Esophagus muscularis mucosa (tissue), 4 donors: Measurements from ENCODE around the gene KIAA1958. TPM values are rescaled to one million over a fixed set of nuclear protein-coding genes. Genes with fewer than 3 reads are reported as not detected.

Source experiments
- DNase-seq: peaks from one replicate; pipeline ENCODE4 v3.0.0-alpha.2; 2017; ENCODE audit errors: extremely low spot score
- H3K27ac ChIP-seq, 4 donors: fragments of 200-600 bp; sonication (generic); replicated peaks in 1 of 4; 1 replicate in 3 of 4; 2 replicates in 1 of 4; pipeline ENCODE4 v1.5.1; 2016 to 2019; ENCODE audit warnings: mild to moderate bottlenecking in 1 of 4
- H3K27me3 ChIP-seq, 4 donors: fragments of 200-600 bp; sonication (generic); one replicate each; pipeline versions ENCODE4 v1.5.1 to v1.6.0; 2016 to 2019
- H3K36me3 ChIP-seq, 4 donors: fragments of 200-600 bp; sonication (generic); one replicate each; pipeline ENCODE4 v1.5.1; 2016 to 2019
- H3K4me1 ChIP-seq, 4 donors: fragments of 200-600 bp; sonication (generic); one replicate each; pipeline ENCODE4 v1.5.1; 2016 to 2019
- H3K4me3 ChIP-seq, 4 donors: fragments of 200-600 bp; sonication (generic); 1 replicate in 2 of 4; 2 replicates in 2 of 4; pipeline ENCODE4 v1.5.1; 2016 to 2019; ENCODE audit warnings: mild to moderate bottlenecking in 4 of 4, moderate library complexity in 1 of 4
- H3K9me3 ChIP-seq, 4 donors: fragments of 200-600 bp; sonication (generic); 1 replicate in 3 of 4; 2 replicates in 1 of 4; pipeline ENCODE4 v1.5.1; 2016 to 2019
- EP300 ChIP-seq: sonication (generic); formaldehyde crosslinking; IDR thresholded peaks from one replicate; pipeline ENCODE4 v1.6.1; 2017; ENCODE audit warnings: antibody characterized with exemption
- POLR2A ChIP-seq: fragments of 450-650 bp; IDR thresholded peaks from one replicate; pipeline ENCODE4 v1.6.1; 2017; ENCODE audit warnings: antibody characterized with exemption, moderate library complexity, mild to moderate bottlenecking, low read depth
- POLR2AphosphoS5 ChIP-seq, 2 donors: sonication (generic); formaldehyde crosslinking; IDR thresholded peaks; one replicate each; pipeline ENCODE4 v1.6.1; 2017; ENCODE audit warnings: antibody characterized with exemption in 2 of 2
- WGBS: methylation state at CpG from one replicate; pipeline ENCODE4 v1.1.5; 2018; 5-methylcytosine and 5-hydroxymethylcytosine counted together
- intact Hi-C: fragments of 100-400 bp; cut with DNase I; formaldehyde crosslinking; loops from one replicate; pipeline ENCODE4 v1.15.1; 2023
- total RNA-seq, 4 donors: library from RNA; depleted of rRNA; stranded (reverse); fragments of >200 nt; gene quantifications; one replicate each; pipeline versions ENCODE4 v1.1.0 to v1.2.1, GENCODE V29; 2016
- TF ChIP-seq, protein P1 (sequence below), 3 experiments: fragments of 200-600 bp in 2 of 3; fragments of 450-650 bp in 1 of 3; sonication (generic) in 2 of 3; IDR thresholded peaks; one replicate each; pipeline ENCODE4 v1.5.1; 2017 to 2019; ENCODE audit warnings: antibody characterized with exemption in 3 of 3, mild to moderate bottlenecking in 2 of 3, moderate library complexity in 1 of 3

KIAA1958 gene
- total RNA-seq, 4 donors from 2014 or later, result 2.2 to 5.8 (median 3.2) TPM

DNA sequence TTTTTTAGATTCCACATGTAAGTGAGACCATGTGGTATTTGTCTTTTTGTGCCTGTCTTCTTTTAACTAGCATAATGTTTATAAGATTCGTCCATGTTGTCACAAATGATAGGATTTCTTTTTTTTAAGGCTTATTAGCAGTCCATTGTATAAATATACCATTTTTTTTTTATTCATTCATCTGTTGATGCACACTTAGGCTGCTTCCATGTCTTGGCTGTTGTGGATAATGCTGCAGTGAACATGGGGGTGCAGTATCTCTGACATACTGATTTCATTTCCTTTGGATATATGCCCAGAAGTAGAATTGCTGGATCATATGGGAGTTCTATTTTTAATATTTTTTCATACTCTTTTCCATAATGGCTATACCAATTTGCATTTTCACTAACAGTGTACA, 48.7 kb downstream of the KIAA1958 start:
- Histone ChIP-seq H3K27ac (no peak overlapping the region), H3K9me3 (no peaks in the 10 kb centered on the region), H3K4me3 (no peak overlapping the region), H3K27me3 (no peaks in the 10 kb centered on the region), H3K36me3 (no peaks in the 10 kb centered on the region), H3K4me1 (peaks cover 0 to 9% (median 7%) of the 10 kb centered on the region in 4 donors)
- TF ChIP-seq, protein P1, sequence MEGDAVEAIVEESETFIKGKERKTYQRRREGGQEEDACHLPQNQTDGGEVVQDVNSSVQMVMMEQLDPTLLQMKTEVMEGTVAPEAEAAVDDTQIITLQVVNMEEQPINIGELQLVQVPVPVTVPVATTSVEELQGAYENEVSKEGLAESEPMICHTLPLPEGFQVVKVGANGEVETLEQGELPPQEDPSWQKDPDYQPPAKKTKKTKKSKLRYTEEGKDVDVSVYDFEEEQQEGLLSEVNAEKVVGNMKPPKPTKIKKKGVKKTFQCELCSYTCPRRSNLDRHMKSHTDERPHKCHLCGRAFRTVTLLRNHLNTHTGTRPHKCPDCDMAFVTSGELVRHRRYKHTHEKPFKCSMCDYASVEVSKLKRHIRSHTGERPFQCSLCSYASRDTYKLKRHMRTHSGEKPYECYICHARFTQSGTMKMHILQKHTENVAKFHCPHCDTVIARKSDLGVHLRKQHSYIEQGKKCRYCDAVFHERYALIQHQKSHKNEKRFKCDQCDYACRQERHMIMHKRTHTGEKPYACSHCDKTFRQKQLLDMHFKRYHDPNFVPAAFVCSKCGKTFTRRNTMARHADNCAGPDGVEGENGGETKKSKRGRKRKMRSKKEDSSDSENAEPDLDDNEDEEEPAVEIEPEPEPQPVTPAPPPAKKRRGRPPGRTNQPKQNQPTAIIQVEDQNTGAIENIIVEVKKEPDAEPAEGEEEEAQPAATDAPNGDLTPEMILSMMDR (IDR thresholded peaks at IDR 0.05), result no peak
- TF ChIP-seq POLR2A, result no peak
- TF ChIP-seq EP300, result no peak
- TF ChIP-seq POLR2AphosphoS5 (IDR thresholded peaks at IDR 0.05), result no peak
- WGBS, result 0% methylated on average over 1 of the region's 1 CpG
- intact Hi-C loops, result no loop called here
- no peak for DNase-seq

- DNase-seq, result no peak
- TF ChIP-seq, protein P1 (IDR thresholded peaks at IDR 0.05), result no peak
- TF ChIP-seq POLR2A, result no peak
- no peak for TF ChIP-seq POLR2AphosphoS5 (IDR thresholded peaks at IDR 0.05)
- no peak for TF ChIP-seq EP300
- H3K4me3 ChIP-seq, result no peak overlapping the region
- intact Hi-C loops, result no loop called here
- no peaks in the 10 kb centered on the region for H3K9me3 ChIP-seq
- no peaks in the 10 kb centered on the region for H3K27me3 ChIP-seq
- no peaks in the 10 kb centered on the region for H3K36me3 ChIP-seq
- H3K27ac ChIP-seq, result no peak overlapping the region
- WGBS, result 80% methylated on average over 1 of the region's 1 CpG
- peaks cover 0 to 9% (median 5%) of the 10 kb centered on the region in 4 donors for H3K4me1 ChIP-seq
These were observed 49.2 kb downstream of the KIAA1958 start for GRCh38 chr9:112535811-112536210.

GRCh38 chr9:112537561-112537960, 50.9 kb downstream of the KIAA1958 start:
- Histone ChIP-seq H3K4me1 (no peaks in the 10 kb centered on the region), H3K27ac (no peak overlapping the region), H3K4me3 (no peak overlapping the region), H3K36me3 (no peaks in the 10 kb centered on the region), H3K27me3 (no peaks in the 10 kb centered on the region), H3K9me3 (no peaks in the 10 kb centered on the region)
- TF ChIP-seq EP300 (no peak), POLR2A (no peak)
- DNase-seq, result no peak
- WGBS, result 96% methylated on average over 1 of the region's 1 CpG
- intact Hi-C loops, result no loop called here

DNA sequence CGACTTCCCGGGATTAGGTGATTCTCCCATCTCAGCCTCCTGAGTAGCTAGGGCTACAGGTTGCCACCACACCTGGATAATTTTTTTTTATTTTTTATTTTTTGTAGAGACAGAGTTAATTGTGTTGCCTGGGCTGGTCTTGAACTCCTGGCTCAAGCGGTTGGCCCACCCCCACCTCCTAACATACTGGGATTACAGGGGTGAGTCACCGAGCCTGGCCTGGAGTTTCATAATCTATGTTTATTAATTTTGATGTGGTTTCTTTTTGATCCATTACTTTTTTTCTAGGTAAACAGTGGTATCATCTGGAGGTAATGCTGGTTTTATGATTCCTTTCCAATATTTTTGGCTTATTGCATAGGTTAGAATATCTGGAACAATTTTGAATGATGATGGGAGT, 54.2 kb downstream of the KIAA1958 start:
- Histone ChIP-seq H3K4me3 (no peak overlapping the region), H3K27me3 (no peaks in the 10 kb centered on the region), H3K9me3 (no peaks in the 10 kb centered on the region), H3K27ac (no peak overlapping the region), H3K4me1 (no peaks in the 10 kb centered on the region), H3K36me3 (no peaks in the 10 kb centered on the region)
- intact Hi-C loops, result no loop called here
- WGBS, result 99% methylated on average over 4 of the region's 4 CpGs
- TF ChIP-seq POLR2A (no peak), POLR2AphosphoS5 (IDR thresholded peaks at IDR 0.05) (no peak), EP300 (no peak)
- TF ChIP-seq, protein P1 (IDR thresholded peaks at IDR 0.05), result no peak
- no peak for DNase-seq

- 57% methylated on average over 7 of the region's 7 CpGs for WGBS
- no peaks in the 10 kb centered on the region for H3K36me3 ChIP-seq
- TF ChIP-seq POLR2AphosphoS5 (IDR thresholded peaks at IDR 0.05) (no peak), EP300 (no peak), POLR2A (no peak)
- TF ChIP-seq, protein P1 (IDR thresholded peaks at IDR 0.05), result no peak
- no peaks in the 10 kb centered on the region for H3K27me3 ChIP-seq
- no peak overlapping the region for H3K27ac ChIP-seq
- no peak for DNase-seq
- no peak overlapping the region for H3K4me3 ChIP-seq
- no peaks in the 10 kb centered on the region for H3K4me1 ChIP-seq
- intact Hi-C loops, result no loop called here
- no peaks in the 10 kb centered on the region for H3K9me3 ChIP-seq
These were observed 55.1 kb downstream of the KIAA1958 start for GRCh38 chr9:112541685-112542084.
